Heart right ventricle (tissue), 16 donors: ENCODE results near the gene ARL9. TPM values are rescaled to one million over a fixed set of nuclear protein-coding genes. Genes with fewer than 3 reads are reported as not detected.

Source experiments
- ATAC-seq, 8 donors: fragments of 200-7000 bp; cut with Tn5 transposase; one replicate each; pipeline ENCODE4 v1.9.1; 2020; ENCODE audit warnings: mild to moderate bottlenecking in 8 of 8, moderate library complexity in 8 of 8, moderate number of reproducible peaks in 1 of 8
- DNase-seq, 2 donors: peaks; one replicate each; pipeline ENCODE4 v3.0.0-alpha.2; 2020
- H3K27ac ChIP-seq, 10 donors: fragments of 200-600 bp; sonication (generic) in 2 of 10; one replicate each; pipeline versions ENCODE4 v1.5.0 to v1.8.0; 2020 to 2022; ENCODE audit warnings: mild to moderate bottlenecking in 3 of 10
- H3K27me3 ChIP-seq, 7 donors: fragments of 200-600 bp; one replicate each; pipeline ENCODE4 v1.8.0; 2021 to 2022; ENCODE audit warnings: mild to moderate bottlenecking in 2 of 7
- H3K36me3 ChIP-seq, 9 donors: fragments of 200-600 bp; sonication (generic) in 1 of 9; one replicate each; pipeline versions ENCODE4 v1.5.0 to v1.8.0; 2020 to 2022; ENCODE audit warnings: mild to moderate bottlenecking in 2 of 9
- H3K4me1 ChIP-seq, 9 donors: fragments of 200-600 bp; sonication (generic) in 1 of 9; one replicate each; pipeline versions ENCODE4 v1.5.0 to v1.8.0; 2020 to 2022; ENCODE audit warnings: mild to moderate bottlenecking in 4 of 9
- H3K4me3 ChIP-seq, 10 donors: fragments of 200-600 bp; sonication (generic) in 2 of 10; one replicate each; pipeline versions ENCODE4 v1.5.0 to v1.8.0; 2020 to 2022; ENCODE audit warnings: mild to moderate bottlenecking in 7 of 10, moderate library complexity in 2 of 10
- H3K9me3 ChIP-seq, 11 donors: fragments of 200-600 bp in 10 of 11; sonication (generic) in 2 of 11; one replicate each; pipeline versions ENCODE4 v1.5.0 to v1.8.0; 2013 to 2022; ENCODE audit warnings: mild to moderate bottlenecking in 2 of 11, control low read depth in 1 of 11, moderate library complexity in 1 of 11
- CTCF ChIP-seq, 9 donors: fragments of 200-600 bp; sonication (generic) in 2 of 9; IDR thresholded peaks; one replicate each; pipeline versions ENCODE4 v1.5.0 to v1.8.0; 2021 to 2022; ENCODE audit warnings: antibody characterized with exemption in 9 of 9, mild to moderate bottlenecking in 5 of 9, moderate library complexity in 1 of 9
- WGBS, 2 donors: extraction: QIAGEN DNeasy Blood & Tissue Kit; methylation state at CpG; one replicate each; pipeline ENCODE4 v1.1.7; 2013; ENCODE audit warnings: inconsistent platforms in 1 of 2; 5-methylcytosine and 5-hydroxymethylcytosine counted together
- intact Hi-C, 10 donors: fragments of 100-400 bp; cut with DNase I; formaldehyde crosslinking; loops; one replicate each; pipeline versions ENCODE4 v1.11.1 to v1.14.2; 2022
- polyA plus RNA-seq, 2 donors: library from polyadenylated mRNA; stranded (reverse); fragments of 200-250 nt; gene quantifications; one replicate each; pipeline ENCODE4 v1.2.3, GENCODE V29; 2013
- total RNA-seq, 10 donors: library from RNA; stranded (reverse); fragmentation: NEBNext Ultra II Directional in 3 of 10; extraction: Animal tissue kit (Norgen Biotek cat#: 25700) in 3 of 10; gene quantifications; one replicate each; pipeline versions ENCODE4 v1.2.1 to v1.2.4, GENCODE V29; 2021 to 2023
- donor health status: Arrhythmogenic right ventricular cardiomyopathy.
- donor health status: ischemic (EF 13 %, LVEDD 7.1; RV severe dilation, severe dysfunction).
- donor health status: healthy with polysubstance abuse.
- donor health status: DM: no; HTN: yes; CAD: no.
- donor health status: DM: no; HTN: no; CAD: no.
- donor health status: ischemic (EF 25% LVEDD 6.9; RV normal size, moderate dysfunction).
- donor health status: ischemic (EF 25% LVEDD 5.7; RV mildly dilated, moderate dysfunction).
- donor health status: healthy.
- donor health status: DM: yes; HTN: yes; CAD: no.
- donor health status: Ischemic cardiomyopathy.
- donor health status: ischemic (EF 35%, LVEDD 5.7; RV mildly dilated, moderate dysfunction).
- donor health status: nonischemic (EF 11% LVEDD 7.7; RV severe dilation, severe dysfunction).
- donor health status: DM: yes; HTN: yes; CAD: no.
- donor health status: PGD.
- donor health status: ischemic (EF 29% LVEDD 5.4; RV normal size, mild dysfunction).
- donor health status: nonischemic (EF 23%, LVEDD 6.1; RV moderate dilation, normal function).

The ARL9 gene
- total and polyA plus RNA-seq, 12 donors = 0.09 to 0.19 TPM; not detected in 10

DNA sequence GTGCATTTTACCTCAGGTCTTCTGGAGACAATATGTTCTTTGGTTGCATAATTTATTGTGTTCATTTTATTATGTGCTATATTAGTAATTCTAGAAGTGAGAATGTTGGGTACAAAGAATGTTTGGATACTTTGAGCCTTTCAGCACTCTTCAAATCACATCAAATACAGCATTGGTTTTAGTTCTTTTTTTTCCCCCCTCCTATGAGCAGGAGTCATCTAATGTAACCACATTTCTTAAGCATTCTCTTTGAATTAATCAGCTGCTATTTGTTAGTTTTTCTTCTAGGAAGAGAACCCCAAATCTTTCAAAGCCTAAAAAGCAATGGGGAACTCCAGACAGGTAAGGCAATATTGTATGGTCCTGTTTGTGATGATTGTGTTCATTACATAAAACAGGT is 46.7 kb downstream of the ARL9 start:
- Histone ChIP-seq H3K9me3 (peaks cover 0 to 6% (median 0%) of the 10 kb centered on the region in 11 donors), H3K4me3 (no peak overlapping the region), H3K4me1 (no peaks in the 10 kb centered on the region), H3K36me3 (no peaks in the 10 kb centered on the region), H3K27me3 (peaks cover 0 to 5% (median 0%) of the 10 kb centered on the region in 7 donors), H3K27ac (no peak overlapping the region)
- TF ChIP-seq CTCF (IDR thresholded peaks at IDR 0.05) = no peak
- DNase-seq (no peak), ATAC-seq (no peak)
- intact Hi-C loops = no loop called here

DNA sequence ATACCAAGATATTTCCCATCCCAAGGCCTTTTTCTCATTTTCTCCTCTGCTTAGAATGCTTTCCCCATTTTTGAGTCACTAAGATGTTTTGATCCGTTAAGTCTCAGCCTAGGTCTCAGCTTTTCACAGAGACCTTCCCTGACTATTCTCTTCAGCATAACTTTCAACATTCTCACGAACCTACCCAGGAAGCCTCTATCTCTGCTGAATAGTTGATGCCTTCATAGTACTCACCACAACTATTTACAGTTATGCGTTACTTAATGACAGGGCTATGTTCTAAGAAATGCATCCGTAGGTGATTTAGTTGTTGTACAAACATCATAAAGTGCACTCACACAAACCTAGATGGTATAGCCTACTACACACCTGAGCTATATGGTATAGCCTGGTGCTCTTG is 64.5 kb downstream of the ARL9 start:
- ATAC-seq = no peak
- TF ChIP-seq CTCF (IDR thresholded peaks at IDR 0.05) = no peak
- H3K9me3 ChIP-seq = no peaks in the 10 kb centered on the region
- intact Hi-C loops = loop anchor here in 1 of 10 donors (10.0 kb wide), 1 partner anchor 225 kb away; no protein-coding TSS in a partner anchor
- no peaks in the 10 kb centered on the region for H3K27me3 ChIP-seq
- no peaks in the 10 kb centered on the region for H3K36me3 ChIP-seq
- WGBS, 2 donors = 74 to 80% methylated on average over 4 of the region's 4 CpGs
- DNase-seq = no peak
- H3K4me3 ChIP-seq = no peak overlapping the region
- H3K27ac ChIP-seq = no peak overlapping the region
- no peaks in the 10 kb centered on the region for H3K4me1 ChIP-seq

Other genes starting within 250 kb of the ARL9 start
- 1 to 10 TPM; 4.8 to 8.7 (median 6.7) TPM for gene AASDH, start 118.3 kb upstream of the ARL9 start, total RNA-seq
- 1 to 10 TPM; 2.0 to 3.1 TPM for gene AASDH, start 118.3 kb upstream of the ARL9 start, polyA plus RNA-seq
- gene PPAT, start 70.2 kb upstream of the ARL9 start, total RNA-seq = 1 to 10 TPM; 1.8 to 5.2 (median 3.1) TPM
- 1 to 10 TPM in 1 of 2 donors, under 1 TPM in 1; 0.66 to 2.7 TPM for gene PPAT, start 70.2 kb upstream of the ARL9 start, polyA plus RNA-seq
- gene PAICS, start 69.5 kb upstream of the ARL9 start, total RNA-seq = 10 to 100 TPM; 20.2 to 32.5 (median 24.7) TPM
- 10 to 100 TPM; 14.0 to 36.9 TPM for gene PAICS, start 69.5 kb upstream of the ARL9 start, polyA plus RNA-seq
- gene SRP72, start 38.2 kb upstream of the ARL9 start, total RNA-seq = 10 to 100 TPM; 36.7 to 54.5 (median 41.8) TPM
- 10 to 100 TPM; 22.8 to 27.4 TPM for gene SRP72, start 38.2 kb upstream of the ARL9 start, polyA plus RNA-seq
- gene HOPX, start 175.5 kb downstream of the ARL9 start, total RNA-seq = 10 to 100 TPM in 4 of 10 donors, 1 to 10 TPM in 4, under 1 TPM in 2; 0.39 to 90.9 (median 6.1) TPM
- 10 to 100 TPM; 13.1 to 56.3 TPM for gene HOPX, start 175.5 kb downstream of the ARL9 start, polyA plus RNA-seq